Breast epithelium (tissue), 3 donors: Measurements from ENCODE around the gene SETD2.

Experiments used
- POLR2A ChIP-seq: fragments of 450-650 bp; IDR thresholded peaks from one replicate; pipeline ENCODE4 v1.6.1; 2016; ENCODE audit warnings: antibody characterized with exemption, mild to moderate bottlenecking, moderate library complexity
- TF ChIP-seq, protein P1 (sequence below), 3 donors: fragments of 450-650 bp; IDR thresholded peaks; one replicate each; pipeline ENCODE4 v1.5.1; 2016 to 2017; ENCODE audit warnings: antibody characterized with exemption in 3 of 3, mild to moderate bottlenecking in 3 of 3, moderate library complexity in 3 of 3

DNA sequence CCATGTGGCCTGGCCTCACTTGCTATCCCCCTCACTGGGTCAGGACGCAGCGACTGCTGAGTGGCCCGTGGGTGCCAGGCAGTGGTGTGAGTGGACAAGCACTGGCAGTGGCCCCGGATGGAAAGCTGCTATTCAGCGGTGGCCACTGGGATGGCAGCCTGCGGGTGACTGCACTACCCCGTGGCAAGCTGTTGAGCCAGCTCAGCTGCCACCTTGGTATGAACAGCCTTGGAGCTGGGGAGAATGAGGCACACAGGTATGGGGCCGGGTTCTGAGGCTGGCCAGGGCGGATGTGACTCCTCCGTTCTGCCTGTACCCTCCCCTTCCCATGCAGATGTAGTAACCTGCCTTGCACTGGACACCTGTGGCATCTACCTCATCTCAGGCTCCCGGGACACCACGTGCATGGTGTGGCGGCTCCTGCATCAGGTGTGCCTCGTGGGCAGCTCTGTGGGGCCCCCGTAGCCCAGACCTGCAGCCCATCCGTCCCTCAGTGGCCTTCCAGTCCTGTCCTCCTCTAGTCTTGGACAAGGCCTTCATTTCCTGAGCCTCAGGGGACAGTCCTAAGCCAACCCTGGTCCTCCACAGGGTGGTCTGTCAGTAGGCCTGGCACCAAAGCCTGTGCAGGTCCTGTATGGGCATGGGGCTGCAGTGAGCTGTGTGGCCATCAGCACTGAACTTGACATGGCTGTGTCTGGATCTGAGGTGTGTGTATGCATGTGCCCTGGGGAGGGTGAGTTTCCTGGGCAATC lies 156.3 kb downstream of the SETD2 start:
- TF ChIP-seq, protein P1, sequence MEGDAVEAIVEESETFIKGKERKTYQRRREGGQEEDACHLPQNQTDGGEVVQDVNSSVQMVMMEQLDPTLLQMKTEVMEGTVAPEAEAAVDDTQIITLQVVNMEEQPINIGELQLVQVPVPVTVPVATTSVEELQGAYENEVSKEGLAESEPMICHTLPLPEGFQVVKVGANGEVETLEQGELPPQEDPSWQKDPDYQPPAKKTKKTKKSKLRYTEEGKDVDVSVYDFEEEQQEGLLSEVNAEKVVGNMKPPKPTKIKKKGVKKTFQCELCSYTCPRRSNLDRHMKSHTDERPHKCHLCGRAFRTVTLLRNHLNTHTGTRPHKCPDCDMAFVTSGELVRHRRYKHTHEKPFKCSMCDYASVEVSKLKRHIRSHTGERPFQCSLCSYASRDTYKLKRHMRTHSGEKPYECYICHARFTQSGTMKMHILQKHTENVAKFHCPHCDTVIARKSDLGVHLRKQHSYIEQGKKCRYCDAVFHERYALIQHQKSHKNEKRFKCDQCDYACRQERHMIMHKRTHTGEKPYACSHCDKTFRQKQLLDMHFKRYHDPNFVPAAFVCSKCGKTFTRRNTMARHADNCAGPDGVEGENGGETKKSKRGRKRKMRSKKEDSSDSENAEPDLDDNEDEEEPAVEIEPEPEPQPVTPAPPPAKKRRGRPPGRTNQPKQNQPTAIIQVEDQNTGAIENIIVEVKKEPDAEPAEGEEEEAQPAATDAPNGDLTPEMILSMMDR (IDR thresholded peaks at IDR 0.05): no peak
- no peak for TF ChIP-seq POLR2A
